ENCODE results near the gene CYB5R2. TPM values are rescaled to one million over a fixed set of nuclear protein-coding genes. Genes with fewer than 3 reads are reported as not detected.

The CYB5R2 gene
- total RNA-seq, 1 donor from 2014 or later: 17.7 TPM

GRCh38 chr11:7656704-7657103 lies 16.6 kb downstream of the CYB5R2 start:
- no peaks in the 10 kb centered on the region for H3K27me3 ChIP-seq
- H3K4me1 ChIP-seq: no peaks in the 10 kb centered on the region
- H3K36me3 ChIP-seq: peaks cover 0 to 28% of the 10 kb centered on the region in 2 donors
- H3K9me3 ChIP-seq: no peaks in the 10 kb centered on the region
- intact Hi-C loops (cut with DNase I): no loop called here
- H3K4me3 ChIP-seq: no peak overlapping the region
- no peak overlapping the region for H3K27ac ChIP-seq
- DNase-seq (ENCODE audit: extremely low spot score in 2 of 2): no peak
- TF ChIP-seq POLR2AphosphoS5 (IDR thresholded peaks at IDR 0.05; ENCODE audit: insufficient read depth in 1 of 2, low read depth in 1 of 2) (no peak), CTCF (IDR thresholded peaks at IDR 0.05) (no peak), POLR2A (IDR thresholded peaks at IDR 0.05) (no peak)

GRCh38 chr11:7655253-7656217 lies 17.8 kb downstream of the CYB5R2 start:
- H3K9me3 ChIP-seq: no peaks in the 10 kb centered on the region
- H3K36me3 ChIP-seq: peaks cover 0 to 39% of the 10 kb centered on the region in 2 donors
- H3K4me1 ChIP-seq: no peaks in the 10 kb centered on the region
- no peak overlapping the region for H3K4me3 ChIP-seq
- no peak for DNase-seq (ENCODE audit: extremely low spot score in 2 of 2)
- TF ChIP-seq POLR2A (IDR thresholded peaks at IDR 0.05): no peak
- TF ChIP-seq CTCF (IDR thresholded peaks at IDR 0.05): no peak
- no peak for TF ChIP-seq POLR2AphosphoS5 (IDR thresholded peaks at IDR 0.05; ENCODE audit: insufficient read depth in 1 of 2, low read depth in 1 of 2)
- no peaks in the 10 kb centered on the region for H3K27me3 ChIP-seq
- H3K27ac ChIP-seq: no peak overlapping the region
- intact Hi-C loops (cut with DNase I): no loop called here

- intact Hi-C loops (cut with DNase I): no loop called here
- TF ChIP-seq POLR2AphosphoS5 (IDR thresholded peaks at IDR 0.05; ENCODE audit: insufficient read depth in 1 of 2, low read depth in 1 of 2) (no peak), POLR2A (IDR thresholded peaks at IDR 0.05) (no peak), CTCF (IDR thresholded peaks at IDR 0.05) (no peak)
- Histone ChIP-seq H3K27me3 (no peaks in the 10 kb centered on the region), H3K36me3 (peaks cover 0 to 51% of the 10 kb centered on the region in 2 donors), H3K4me3 (no peak overlapping the region), H3K4me1 (no peaks in the 10 kb centered on the region), H3K27ac (no peak overlapping the region), H3K9me3 (no peaks in the 10 kb centered on the region)
- DNase-seq (ENCODE audit: extremely low spot score in 2 of 2): no peak
Observed at GRCh38 chr11:7654195-7654705, 19.1 kb downstream of the CYB5R2 start.

- TF ChIP-seq POLR2AphosphoS5 (IDR thresholded peaks at IDR 0.05; ENCODE audit: insufficient read depth in 1 of 2, low read depth in 1 of 2) (no peak), POLR2A (IDR thresholded peaks at IDR 0.05) (no peak), CTCF (IDR thresholded peaks at IDR 0.05) (no peak)
- Histone ChIP-seq H3K9me3 (no peaks in the 10 kb centered on the region), H3K4me1 (no peaks in the 10 kb centered on the region), H3K27me3 (no peaks in the 10 kb centered on the region), H3K27ac (no peak overlapping the region), H3K4me3 (no peak overlapping the region), H3K36me3 (peaks cover 0 to 62% of the 10 kb centered on the region in 2 donors)
- DNase-seq (ENCODE audit: extremely low spot score in 2 of 2): no peak
- intact Hi-C loops (cut with DNase I): no loop called here
Observed at GRCh38 chr11:7651700-7652099, 21.6 kb downstream of the CYB5R2 start.

- Histone ChIP-seq H3K9me3 (no peaks in the 10 kb centered on the region), H3K27ac (no peak overlapping the region), H3K36me3 (peaks cover 0 to 62% of the 10 kb centered on the region in 2 donors), H3K27me3 (no peaks in the 10 kb centered on the region), H3K4me1 (no peaks in the 10 kb centered on the region), H3K4me3 (no peak overlapping the region)
- peak in 1 of 2 donors; percentile 70 for DNase-seq (ENCODE audit: extremely low spot score in 2 of 2)
- intact Hi-C loops (cut with DNase I): no loop called here
- no peak for TF ChIP-seq CTCF (IDR thresholded peaks at IDR 0.05)
- no peak for TF ChIP-seq POLR2A (IDR thresholded peaks at IDR 0.05)
- no peak for TF ChIP-seq POLR2AphosphoS5 (IDR thresholded peaks at IDR 0.05; ENCODE audit: insufficient read depth in 1 of 2, low read depth in 1 of 2)
Observed at GRCh38 chr11:7651140-7651551, 22.2 kb downstream of the CYB5R2 start.

Data from vagina (tissue), 2 donors.